Brain microvascular endothelial cell (primary cell): ENCODE measurements around the gene SUN2.

ENCODE experiments used
- DNase-seq: peaks from one replicate; pipeline ENCODE4 v3.0.0-alpha.2; 2020
- H3K27ac ChIP-seq: fragments of 250-450 bp; sonication (Bioruptor Pico); 2 replicates; pipeline ENCODE4 v1.5.1; 2020; ENCODE audit warnings: mild to moderate bottlenecking, moderate library complexity
- H3K27me3 ChIP-seq: fragments of 250-450 bp; sonication (Bioruptor Pico); replicated peaks from 2 replicates; pipeline ENCODE4 v1.5.1; 2020; ENCODE audit warnings: mild to moderate bottlenecking
- H3K36me3 ChIP-seq: fragments of 250-450 bp; sonication (Bioruptor Pico); replicated peaks from 2 replicates; pipeline ENCODE4 v1.5.1; 2020; ENCODE audit warnings: mild to moderate bottlenecking
- H3K4me3 ChIP-seq: 2 replicates; pipeline ENCODE4 v1.5.1; 2011; ENCODE audit warnings: low read depth, mild to moderate bottlenecking, control low read depth, low read length, moderate library complexity
- CTCF ChIP-seq: IDR thresholded peaks from 2 replicates; pipeline ENCODE4 v1.5.1; 2011; ENCODE audit warnings: low read depth, mild to moderate bottlenecking, moderate library complexity, low read length, control low read depth, inconsistent platforms; ENCODE audit errors: missing control alignments
- in situ Hi-C: cut with HindIII; loops from 2 replicates; pipeline ENCODE4 v1.10.0; 2017; ENCODE audit warnings: low sequenced_read_pairs, low pct_ligation_motif_present

Gene SUN2

GRCh38 chr22:38742176-38742942 is 13.4 kb downstream of the SUN2 start:
- Histone ChIP-seq H3K27ac (no peak overlapping the region), H3K36me3 (peaks cover 56% of the 10 kb centered on the region), H3K4me3 (no peak overlapping the region), H3K27me3 (no peaks in the 10 kb centered on the region)
- TF ChIP-seq CTCF = no peak
- in situ Hi-C loops = no loop called here
- no peak for DNase-seq

- in situ Hi-C loops = no loop called here
- H3K27me3 ChIP-seq = no peaks in the 10 kb centered on the region
- peaks cover 54% of the 10 kb centered on the region for H3K36me3 ChIP-seq
- no peak overlapping the region for H3K4me3 ChIP-seq
- H3K27ac ChIP-seq = no peak overlapping the region
- DNase-seq = no peak
- TF ChIP-seq CTCF = no peak
Observed at GRCh38 chr22:38741576-38741975, 14.2 kb downstream of the SUN2 start.

GRCh38 chr22:38741166-38741565 is 14.6 kb downstream of the SUN2 start:
- in situ Hi-C loops = no loop called here
- H3K36me3 ChIP-seq = peaks cover 54% of the 10 kb centered on the region
- no peak for TF ChIP-seq CTCF

GRCh38 chr22:38740754-38741153 is 15.0 kb downstream of the SUN2 start:
- H3K27ac ChIP-seq = no peak overlapping the region
- no peak overlapping the region for H3K4me3 ChIP-seq
- DNase-seq = no peak
- no peaks in the 10 kb centered on the region for H3K27me3 ChIP-seq
- TF ChIP-seq CTCF = no peak
- in situ Hi-C loops = no loop called here
- H3K36me3 ChIP-seq = peaks cover 58% of the 10 kb centered on the region

More at GRCh38 chr22:38741166-38741565, 14.6 kb downstream of the SUN2 start:
- no peaks in the 10 kb centered on the region for H3K27me3 ChIP-seq
- H3K27ac ChIP-seq = no peak overlapping the region
- no peak for DNase-seq
- no peak overlapping the region for H3K4me3 ChIP-seq

- Histone ChIP-seq H3K36me3 (peaks cover 60% of the 10 kb centered on the region), H3K27me3 (no peaks in the 10 kb centered on the region), H3K27ac (no peak overlapping the region), H3K4me3 (no peak overlapping the region)
- no peak for DNase-seq
- TF ChIP-seq CTCF = no peak
- in situ Hi-C loops = no loop called here
Observed at GRCh38 chr22:38740116-38740723, 15.6 kb downstream of the SUN2 start.
